Right ventricle myocardium inferior (tissue), 1 donor: ENCODE measurements around the gene PRAME. TPM values are rescaled to one million over a fixed set of nuclear protein-coding genes. Genes with fewer than 3 reads are reported as not detected.
A peak's percentile ranks its signal among the peaks of the same experiment; 100 is the strongest.
"Not testable (repeated sequence)": the region's sequence is repeated elsewhere in the genome, so short reads cannot be mapped to it uniquely, and the experiment has no call there.

Experiments
- ATAC-seq: fragments of 200-7000 bp; cut with Tn5 transposase; one replicate; pipeline ENCODE4 v1.9.1; 2020; ENCODE audit warnings: mild to moderate bottlenecking, moderate library complexity
- DNase-seq: peaks from one replicate; pipeline ENCODE4 v3.0.0; 2021; ENCODE audit errors: missing footprints
- intact Hi-C: fragments of 100-400 bp; cut with DNase I; formaldehyde crosslinking; loops from one replicate; pipeline ENCODE4 v1.11.0; 2022
- total RNA-seq: library from RNA; stranded (reverse); fragmentation: NEBNext Ultra II Directional; extraction: Animal tissue kit (Norgen Biotek cat#: 25700); gene quantifications from one replicate; pipeline ENCODE4 v1.2.1, GENCODE V29; 2021
- donor health status: DM: no; HTN: yes; CAD: no; lungs with severe emphysema.

PRAME gene
- total RNA-seq, 1 donor from 2014 or later, result not detected

DNA sequence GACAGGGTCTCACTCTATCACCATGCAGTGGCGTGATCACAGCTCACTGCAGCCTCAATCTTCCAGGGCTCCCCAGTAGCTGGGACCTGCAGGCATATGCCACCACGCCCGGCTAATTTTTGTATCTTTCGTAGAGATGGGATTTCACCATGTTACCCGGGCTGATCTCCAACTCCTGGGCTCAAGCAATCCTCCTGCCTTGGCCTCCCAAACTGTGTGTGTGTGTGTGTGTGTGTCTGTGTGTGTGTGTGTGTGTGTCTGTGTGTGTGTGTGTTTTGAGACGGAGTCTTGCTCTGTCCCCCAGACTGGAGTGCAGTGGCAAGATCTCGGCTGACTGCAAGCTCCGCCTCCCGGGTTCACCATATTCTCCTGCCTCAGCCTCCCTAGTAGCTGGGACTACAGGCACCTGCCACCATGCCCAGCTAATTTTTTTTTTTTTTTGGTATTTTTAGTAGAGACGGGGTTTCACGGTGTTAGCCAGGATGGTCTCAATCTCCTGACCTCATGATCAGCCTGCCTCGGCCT, 26.5 kb downstream of the PRAME start:
- ATAC-seq, DNase-seq, intact Hi-C loops: not testable (repeated sequence)

DNA sequence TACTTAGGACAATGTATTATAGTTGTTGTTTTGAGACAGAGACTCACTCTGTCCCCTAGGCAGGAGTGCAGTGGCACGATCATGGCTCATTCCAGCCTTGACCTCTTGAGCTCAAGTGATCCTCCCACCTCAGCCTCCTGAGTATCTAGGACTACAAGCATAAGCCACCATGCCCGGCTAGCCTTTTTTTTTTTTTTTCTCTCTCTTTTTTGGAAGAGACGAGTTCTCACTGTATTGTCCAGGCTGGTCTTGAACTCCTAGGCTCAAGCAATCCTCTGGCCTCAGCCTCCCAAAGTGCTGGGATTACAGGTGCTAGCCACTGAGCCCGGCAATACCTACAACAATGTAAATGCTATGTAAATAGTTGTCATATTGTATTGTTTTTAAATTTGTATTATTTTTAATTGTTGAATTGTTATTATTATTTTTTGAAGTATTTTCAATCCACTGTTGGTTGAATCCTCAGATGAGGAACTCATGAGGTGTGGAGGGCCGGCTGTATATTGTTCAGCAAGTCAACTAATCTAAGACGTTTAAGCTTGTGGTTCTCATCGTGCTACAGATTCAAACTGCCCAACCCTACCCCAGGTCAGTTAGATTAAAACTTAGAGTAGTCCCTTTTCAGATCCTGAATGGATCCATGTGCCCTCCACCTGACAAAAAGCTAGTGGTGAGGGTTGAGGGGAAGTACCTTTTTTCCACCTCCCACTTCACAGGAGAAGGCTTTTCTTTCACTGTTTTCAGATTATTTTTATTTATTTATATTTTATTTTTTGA, 27.1 kb downstream of the PRAME start:
- intact Hi-C loops, result no loop called here
- no peak for DNase-seq
- ATAC-seq, result no peak

DNA sequence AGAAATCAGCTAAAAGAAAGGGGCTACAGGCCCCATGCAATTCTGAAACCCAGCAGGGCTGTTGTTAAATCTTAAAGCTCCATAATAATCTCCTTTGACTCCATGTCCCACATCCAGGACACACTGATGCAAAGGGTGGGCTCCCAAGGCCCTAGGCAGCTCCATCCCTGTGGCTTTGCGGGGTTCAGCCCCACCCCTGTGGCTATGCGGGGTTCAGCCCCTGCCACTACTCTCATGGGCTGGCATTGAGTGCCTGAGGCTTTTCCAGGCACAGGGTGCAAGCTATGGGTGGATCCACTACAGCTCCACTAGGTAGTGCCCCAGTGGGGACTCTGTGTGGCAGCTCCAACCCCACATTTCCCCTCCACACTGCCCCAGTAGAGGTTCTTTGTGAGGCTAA, 30.3 kb downstream of the PRAME start:
- ATAC-seq (no peak), DNase-seq (no peak)

DNA sequence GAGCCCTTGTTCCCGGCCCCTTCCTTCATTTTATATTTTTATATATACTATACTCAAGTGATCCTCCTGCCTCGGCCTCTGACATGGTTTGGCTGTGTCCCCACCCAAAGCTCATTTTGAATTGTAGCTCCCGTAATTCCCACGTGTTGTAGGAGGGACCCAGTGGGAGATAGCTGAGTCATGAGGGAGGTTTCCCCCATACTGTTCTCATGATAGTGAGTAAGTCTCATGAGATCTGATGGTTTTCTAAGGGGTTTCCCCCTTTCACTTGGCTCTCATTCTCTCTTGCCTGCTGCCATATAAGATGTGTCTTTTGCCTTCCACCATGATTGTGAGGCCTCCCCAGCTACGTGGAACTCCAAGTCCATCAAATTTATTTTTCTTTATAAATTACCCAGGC, 31.8 kb downstream of the PRAME start:
- intact Hi-C loops, result no loop called here
- ATAC-seq (no peak), DNase-seq (no peak)

More for the DNA sequence above, 30.3 kb downstream of the PRAME start:
- intact Hi-C loops, result no loop called here

DNA sequence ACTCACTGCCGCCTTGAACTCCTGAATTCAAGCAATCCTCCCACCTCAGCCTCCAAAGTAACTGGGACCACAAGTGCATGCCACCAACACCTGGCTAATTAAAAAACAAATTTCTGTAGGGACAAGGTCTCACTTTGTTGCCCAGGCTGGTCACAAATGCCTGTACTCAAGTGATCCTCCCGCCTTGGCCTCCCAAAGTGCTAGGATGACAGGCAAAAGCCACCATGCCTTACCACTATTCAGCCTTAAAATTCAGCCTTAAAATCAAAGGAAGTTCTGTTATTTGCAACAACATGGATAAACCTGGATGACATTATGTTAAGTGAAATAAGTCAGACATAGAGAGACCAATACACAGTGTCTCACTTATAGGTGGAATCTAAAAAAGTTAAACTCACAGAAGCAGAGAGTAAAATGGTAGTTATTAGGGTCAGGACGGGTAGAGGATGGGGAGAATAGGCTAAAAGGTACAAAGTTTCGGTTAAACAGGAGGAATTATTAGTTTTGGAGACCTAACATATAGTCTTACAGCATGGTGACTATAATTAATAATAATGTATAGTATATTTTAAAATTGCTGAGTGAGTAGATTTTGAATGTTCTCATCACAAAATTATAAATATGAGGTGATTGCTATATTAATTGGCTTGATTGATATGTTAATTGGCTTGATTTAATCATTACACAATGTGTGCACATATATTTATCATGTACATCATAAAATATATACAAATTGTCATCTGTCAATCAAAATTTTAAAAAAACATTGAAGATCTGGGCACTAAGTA, 32.7 kb downstream of the PRAME start:
- no peak for ATAC-seq
- DNase-seq, result no peak
- intact Hi-C loops, result no loop called here

DNA sequence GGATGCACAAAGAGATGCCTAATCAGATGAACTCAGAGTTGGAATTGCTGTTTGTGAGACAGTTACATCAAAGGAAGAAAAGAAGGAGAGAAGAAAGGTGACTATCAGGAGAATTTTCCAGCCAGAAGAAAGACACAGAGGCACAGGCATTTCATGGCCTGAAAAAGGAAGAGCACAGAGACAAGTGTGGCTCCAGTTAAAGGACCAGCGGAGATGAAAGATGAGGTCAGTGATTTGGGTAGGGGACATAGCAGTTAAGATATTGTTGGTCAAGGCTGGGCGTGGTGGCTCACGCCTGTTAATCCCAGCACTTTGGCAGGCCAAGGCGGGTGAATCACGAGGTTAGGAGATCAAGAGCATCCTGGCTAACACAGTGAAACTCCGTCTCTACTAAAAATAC, 35.6 kb downstream of the PRAME start:
- no peak for ATAC-seq

DNA sequence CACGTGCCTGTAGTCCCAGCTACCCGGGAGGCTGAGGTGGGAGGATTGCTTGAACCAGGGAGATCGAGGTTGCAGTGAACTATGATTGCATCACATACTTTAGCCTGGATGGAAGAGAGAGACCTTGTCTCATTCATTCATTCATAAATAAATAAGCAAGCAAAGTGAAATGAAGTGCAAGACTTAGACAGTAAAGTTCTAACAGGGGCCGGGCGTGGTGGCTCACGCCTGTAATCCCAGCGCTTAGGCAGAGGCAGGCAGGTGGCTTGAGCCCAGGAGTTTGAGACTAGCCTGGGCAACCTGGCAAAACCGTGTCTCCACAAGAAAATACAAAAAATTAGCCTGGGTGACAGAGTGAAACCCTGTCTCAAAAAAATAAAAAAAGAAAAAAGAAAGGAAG, 37.4 kb downstream of the PRAME start:
- intact Hi-C loops, result no loop called here
- DNase-seq (no peak), ATAC-seq (no peak)

More for the DNA sequence above, 35.6 kb downstream of the PRAME start:
- DNase-seq, result no peak
- intact Hi-C loops, result no loop called here

DNA sequence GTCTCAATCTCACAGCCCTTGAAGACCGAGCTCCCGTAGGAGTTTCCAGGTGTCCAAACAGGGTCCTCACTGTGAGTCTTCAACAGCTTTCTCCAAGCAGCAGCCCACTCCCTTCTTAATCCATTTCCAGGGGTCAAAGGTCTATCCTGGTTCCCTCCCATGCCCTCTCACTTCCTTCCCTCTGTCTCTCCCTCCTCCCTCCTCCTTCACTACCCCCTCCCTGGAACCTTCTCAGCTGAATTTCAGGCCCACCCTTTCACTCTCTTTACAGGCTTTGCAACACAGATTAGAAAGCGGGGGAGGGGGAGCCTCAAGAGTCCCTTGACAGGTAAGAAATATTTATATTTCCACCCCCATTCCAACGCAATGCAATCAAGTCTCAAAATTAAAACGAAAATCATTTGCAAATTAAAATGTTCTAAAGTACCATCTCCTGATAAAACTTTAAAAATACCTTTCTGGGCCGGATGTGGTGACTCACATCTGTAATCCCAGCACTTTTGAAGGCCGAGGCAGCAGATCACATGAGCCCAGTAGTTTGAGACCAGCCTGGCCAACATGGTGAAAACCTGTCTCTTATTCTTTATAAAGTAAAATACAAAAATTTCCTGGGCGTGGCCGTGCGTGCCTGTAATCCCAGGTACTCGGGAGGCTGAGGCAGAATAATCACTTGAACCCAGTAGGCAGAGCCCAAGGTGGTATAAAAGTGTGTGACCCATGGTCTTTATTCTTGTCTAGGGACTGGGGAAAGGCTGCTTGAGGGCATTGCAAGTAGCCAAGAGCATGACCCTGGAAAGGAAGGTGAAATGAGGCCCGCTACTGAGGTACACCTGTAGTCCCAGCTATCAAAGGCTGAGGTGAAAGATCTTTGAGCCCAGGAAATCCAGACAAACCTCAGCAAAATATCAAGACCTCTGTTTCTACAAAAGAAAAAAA, 38.1 kb downstream of the PRAME start:
- no peak for DNase-seq
- intact Hi-C loops, result no loop called here
- ATAC-seq, result no peak

DNA sequence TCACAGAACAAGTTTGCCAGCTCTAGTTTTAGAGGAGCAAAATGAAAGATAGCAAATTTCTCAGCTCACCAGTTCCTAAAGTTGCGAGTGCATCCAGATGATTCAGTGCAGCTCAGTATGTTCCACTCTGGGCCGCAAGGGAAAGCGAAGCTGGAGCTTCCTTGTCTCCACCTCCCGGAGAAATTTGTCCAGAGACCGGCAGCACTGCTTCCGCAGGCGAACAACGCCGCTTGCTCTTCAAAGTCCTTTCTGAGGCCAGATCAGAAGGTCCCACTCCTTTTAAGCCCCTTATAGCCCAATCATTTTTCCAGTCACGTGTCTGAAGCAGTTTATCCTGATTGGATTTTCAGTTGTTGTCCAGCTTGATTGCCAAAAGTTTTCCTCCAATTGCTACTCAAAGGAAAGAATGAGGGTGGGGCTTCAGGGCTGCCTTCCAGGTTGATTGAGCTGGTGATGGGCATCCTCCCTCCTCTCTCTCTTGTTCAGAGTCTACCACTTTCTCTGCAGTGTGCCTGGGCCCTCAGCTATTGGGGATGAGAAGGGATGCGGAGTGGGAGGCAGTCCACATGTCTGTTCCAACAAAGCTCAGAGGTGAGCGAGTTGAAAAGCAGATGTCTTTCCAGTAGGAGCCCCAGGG, 38.9 kb downstream of the PRAME start, which contains the start of gene ZNF280A:
ZNF280A (minus strand) TSS at position 251 of the 637 bp plus-strand sequence. CDS start 4,640 bp downstream, outside the sequence.
- no peak for DNase-seq
- ATAC-seq, result peak; percentile 37
- intact Hi-C loops, result no loop called here

DNA sequence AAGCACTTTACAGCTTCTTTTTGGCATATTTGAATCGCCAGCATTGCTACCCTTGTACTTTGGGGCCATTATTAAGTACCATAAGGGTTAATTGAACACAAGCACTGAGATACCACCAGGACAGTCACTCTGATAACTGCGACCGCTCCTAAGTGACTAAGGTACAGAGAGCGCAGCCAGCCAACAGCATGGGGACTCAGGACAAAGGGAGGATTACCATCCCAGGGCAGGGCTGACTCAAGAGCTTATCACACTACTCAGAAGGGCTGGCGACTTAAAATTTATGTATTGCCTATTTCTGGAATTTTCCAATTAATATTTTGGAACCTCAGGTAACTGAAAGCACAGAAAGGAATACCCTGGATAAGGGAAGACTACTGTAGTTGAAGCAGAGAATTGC, 39.5 kb downstream of the PRAME start:
- intact Hi-C loops, result no loop called here
- ATAC-seq (no peak), DNase-seq (no peak)

DNA sequence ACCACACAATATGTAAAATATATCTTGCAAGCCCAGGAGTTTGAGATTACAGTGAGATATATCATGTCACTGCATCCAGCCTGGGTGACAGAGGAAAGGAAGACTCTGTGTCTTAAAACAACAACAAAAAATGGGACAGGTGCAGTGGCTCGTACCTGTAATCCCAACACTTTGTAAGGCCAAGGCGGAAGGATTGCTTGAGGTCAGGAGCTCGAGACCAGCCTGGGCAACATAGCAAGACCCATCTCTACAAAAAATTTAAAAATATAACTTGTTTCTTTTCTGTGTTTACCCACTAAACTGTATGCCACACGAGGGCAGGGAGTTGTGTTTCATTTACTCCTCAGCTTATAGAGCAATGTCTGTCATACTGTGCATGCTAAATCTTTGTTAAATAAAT, 42.1 kb downstream of the PRAME start:
- no peak for ATAC-seq
- no peak for DNase-seq
- intact Hi-C loops, result no loop called here

DNA sequence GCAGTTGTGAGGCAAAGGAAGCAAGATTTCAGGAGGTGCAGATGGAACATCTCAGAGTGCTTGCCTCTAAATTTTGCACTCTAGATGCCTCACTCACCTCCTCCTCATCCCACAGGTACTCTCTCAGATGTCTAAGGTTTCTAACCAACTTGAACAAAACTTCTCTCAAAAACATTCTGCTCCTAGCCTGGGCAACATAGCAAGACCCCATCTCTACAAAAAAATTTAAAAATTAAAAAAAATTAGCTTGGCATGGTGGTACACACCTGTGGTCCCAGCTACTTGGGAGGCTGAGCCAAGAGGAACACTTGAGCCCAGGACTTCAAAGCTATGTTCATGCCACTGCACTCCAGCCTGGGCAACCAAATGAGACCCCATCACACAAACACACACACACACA, 43.2 kb downstream of the PRAME start:
- intact Hi-C loops, result no loop called here
- DNase-seq (no peak), ATAC-seq (no peak)

DNA sequence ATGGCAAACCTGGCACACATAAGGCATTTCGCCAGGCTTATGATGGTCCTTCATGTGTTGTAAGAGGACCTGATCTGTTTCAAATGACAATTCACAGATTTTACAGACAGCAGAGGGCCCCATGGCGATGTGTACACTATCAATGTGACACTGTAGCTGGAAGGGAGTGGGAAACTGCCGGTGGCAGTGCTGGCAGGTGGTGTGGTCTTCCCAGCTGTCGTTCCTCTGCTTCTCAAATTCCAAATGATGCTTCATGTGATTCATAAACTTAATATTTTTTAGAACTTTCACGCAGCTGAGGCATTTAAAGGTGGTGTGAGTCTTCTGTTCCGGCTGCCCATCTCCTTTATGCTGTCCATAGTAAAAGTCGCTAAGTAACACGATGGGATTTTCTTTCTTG, 44.6 kb downstream of the PRAME start:
- DNase-seq, ATAC-seq, intact Hi-C loops: not testable (repeated sequence)

DNA sequence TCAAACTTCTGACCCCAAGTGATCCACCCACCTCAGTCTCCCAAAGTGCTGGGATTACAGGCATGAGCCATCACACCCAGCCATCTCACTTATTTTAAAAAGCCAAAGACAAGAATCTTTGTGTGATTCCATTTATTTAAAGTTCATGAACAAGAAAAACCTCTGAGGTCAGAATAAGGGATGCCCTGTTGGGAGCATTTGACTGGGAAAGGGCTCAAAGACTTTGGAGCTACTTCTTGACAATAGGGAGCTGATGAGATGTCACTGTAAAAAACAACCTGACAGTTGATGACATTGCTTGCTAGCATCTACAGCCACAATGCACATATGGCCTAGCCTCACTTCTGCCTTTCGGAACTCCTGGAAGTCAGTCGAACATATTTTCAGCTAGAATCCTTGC, 45.4 kb downstream of the PRAME start:
- intact Hi-C loops, result no loop called here
- ATAC-seq, result no peak
- no peak for DNase-seq

DNA sequence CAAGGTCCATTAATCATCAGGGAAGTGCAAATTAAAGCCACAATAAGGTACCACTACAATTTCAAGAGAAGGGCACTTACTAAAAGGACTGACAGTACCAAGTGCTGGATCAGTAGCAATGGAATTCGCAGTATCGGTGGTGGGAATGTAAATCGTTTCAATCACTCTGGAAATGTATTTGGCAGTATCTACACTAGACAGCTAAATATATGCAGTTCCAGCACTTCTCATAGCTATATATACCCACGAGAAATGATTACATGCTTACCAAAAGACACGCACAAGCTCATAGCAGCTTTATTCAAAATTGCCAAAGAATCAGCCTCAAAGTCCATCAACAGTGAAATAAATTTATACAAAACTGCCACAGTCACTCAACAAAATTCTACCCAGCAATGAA, 46.1 kb downstream of the PRAME start:
- DNase-seq (no peak), ATAC-seq (no peak)
- intact Hi-C loops, result no loop called here

DNA sequence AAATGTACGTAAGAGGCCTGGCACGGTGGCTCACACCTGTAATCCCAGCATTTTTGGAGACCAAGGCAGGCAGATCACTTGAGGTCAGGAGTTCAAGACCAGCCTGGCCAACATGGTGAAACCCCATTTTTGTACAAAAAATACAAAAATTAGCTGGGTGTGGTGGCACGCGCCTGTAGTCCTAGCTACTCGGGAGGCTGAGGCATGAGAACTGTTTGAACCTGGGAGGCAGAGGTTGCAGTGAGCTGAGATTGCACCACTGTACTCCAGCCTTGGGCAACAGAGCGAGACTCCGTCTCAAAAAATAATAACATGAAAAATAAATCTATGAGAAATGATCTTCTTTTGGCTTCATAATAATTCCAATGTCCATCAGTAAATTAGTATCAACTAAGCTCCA, 48.2 kb downstream of the PRAME start:
- ATAC-seq, intact Hi-C loops, DNase-seq: not testable (repeated sequence)

DNA sequence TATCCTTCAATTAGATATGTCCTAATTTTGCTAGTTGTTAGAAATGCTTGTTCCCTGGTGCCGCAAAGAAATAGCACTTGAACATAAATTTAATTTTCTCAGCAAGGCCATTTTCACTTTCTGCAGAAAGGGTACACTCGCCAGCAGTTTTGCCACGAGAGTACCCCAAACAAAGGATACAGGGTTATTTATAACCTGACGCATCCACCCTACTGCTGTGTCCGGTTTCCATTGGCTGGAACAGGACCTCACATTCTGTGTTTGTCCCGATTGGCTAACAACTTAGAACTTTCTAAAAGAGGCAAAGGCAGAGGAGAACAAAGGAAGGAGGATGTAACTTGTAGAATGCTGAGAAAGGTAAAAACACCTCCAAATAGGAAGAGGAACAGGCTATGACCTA, 49.2 kb downstream of the PRAME start:
- ATAC-seq, intact Hi-C loops, DNase-seq: not testable (repeated sequence)
